ENCODE measurements around the gene ABCA4.

ABCA4 gene

DNA sequence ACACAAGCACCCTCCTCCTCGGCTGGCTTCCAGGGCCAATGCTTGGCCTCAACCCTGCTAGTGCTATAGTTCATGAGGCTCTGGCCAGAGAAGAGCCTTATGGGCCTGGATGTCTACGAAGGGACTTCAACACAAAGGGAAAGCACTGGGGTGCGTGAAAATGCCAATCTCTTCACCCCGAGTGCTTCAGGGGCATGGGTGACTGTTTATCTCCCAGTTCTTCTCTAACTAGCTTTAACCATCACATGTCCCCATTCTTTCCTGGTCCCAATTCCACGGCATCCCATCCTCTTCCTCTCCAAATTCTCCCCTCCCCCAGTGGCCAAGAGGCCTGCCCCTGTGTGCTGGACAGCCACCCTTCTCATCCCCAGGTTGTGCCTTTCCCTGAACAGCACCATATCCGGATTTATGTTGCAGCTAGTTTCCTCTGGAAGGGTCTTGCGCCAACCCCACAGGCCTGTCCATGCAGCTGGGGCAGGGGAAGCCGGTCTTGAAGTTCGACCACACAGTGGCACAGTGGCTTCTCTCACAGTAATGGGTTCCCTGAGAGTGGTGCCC is 16.7 kb downstream of the ABCA4 start:
- no peak for DNase-seq

DNA sequence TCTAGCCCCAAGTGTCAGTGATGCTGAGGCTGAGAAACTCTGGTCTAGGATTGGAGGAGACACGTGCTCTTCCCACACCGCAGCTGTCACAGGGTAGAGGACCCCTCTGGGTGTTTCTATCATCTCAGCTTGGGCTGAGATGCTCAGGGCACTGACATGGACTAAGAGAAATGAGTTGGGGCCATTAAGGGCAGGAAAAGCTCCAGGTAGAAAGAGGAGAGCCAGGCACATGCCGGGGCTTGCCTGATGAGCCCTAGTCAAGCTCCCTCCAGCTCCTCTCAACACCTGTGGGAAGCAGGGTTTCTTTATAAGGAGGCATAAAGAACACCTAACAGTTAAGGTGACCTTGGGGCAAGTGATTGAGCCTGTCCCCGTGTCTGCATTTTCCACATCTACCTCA is 17.3 kb downstream of the ABCA4 start:
- DNase-seq: no peak

DNA sequence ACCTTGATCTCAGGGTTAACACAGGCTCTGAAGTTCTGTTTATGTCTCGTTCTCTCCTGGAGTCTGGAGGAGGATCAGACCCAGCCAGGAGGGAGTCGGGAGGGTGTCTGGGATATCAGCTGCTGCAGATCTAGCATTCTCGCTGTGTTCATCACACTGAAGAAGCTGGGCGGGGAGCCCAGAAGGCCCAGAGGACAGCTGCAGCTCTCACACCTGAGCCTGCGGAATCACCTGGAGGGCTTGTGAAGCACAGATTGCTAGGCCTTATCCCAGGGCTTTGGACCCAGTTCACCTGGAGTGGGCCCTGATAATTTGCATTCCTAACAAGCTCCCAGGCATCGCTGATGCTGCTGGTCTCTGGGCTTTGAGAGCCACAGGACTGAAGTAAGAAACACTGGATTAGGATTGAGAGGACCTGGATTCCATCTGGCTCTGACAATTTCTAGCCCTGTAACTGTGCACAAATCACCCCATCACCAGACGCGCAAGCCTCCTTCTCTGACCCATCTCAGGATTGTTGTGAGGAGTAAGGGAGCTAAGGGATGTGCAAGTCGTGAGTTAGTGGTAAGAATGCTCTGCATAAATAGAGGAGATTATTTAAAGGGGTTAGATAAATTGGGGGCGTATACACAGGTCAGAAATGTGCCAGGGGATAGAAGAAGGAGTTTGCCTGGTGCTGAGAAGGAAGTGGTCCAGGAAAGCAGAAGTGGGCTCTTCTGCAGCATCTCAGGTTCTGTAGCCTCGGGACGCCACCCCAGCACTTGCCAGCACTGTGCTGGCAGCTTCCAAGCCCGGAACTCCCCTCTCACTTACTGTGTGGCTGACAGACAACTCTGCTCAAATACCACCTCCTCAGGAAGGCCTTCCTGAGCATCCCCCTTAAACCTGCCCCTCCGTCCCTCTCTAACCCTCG is 19.1 kb downstream of the ABCA4 start:
- no peak for DNase-seq

DNA sequence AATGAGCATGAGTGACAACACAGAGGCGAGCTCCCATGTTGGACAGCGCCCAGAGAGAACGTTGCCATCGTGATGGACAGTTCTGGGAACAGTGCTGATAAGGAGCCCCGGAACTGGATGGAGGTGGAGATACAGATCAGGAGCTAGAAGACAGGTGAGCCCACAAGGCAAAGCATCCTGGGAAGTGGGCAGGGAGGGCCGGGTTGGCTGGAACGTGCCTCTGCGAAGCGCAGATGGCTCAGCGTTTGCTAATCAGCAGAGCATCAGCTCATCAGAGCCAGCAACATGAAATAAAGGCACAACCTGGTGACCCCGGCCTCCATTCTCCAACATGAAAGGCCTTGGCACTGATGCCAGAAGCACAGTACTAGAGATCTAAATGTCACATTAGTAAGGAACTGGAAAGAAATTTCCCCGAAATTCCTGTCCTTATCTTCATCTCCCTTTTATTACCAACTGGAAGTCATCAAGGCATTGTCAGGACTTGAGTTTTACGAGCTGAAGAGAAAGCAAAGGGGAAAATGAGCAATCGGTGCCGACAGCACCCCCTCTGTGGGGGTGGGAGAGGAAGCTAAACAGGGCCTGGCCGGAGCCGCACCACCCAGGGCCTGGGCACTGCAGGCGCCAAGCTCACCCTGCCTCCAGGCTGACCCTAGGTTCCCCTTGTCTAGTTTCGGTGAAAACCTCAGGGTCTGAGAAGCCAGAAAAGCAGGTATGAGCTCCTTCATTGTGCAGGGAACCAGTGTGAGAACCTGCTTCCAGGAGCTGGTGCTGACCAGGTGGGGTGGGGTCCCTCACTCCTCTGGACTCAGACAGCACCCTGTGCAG is 19.9 kb downstream of the ABCA4 start:
- DNase-seq: no peak

DNA sequence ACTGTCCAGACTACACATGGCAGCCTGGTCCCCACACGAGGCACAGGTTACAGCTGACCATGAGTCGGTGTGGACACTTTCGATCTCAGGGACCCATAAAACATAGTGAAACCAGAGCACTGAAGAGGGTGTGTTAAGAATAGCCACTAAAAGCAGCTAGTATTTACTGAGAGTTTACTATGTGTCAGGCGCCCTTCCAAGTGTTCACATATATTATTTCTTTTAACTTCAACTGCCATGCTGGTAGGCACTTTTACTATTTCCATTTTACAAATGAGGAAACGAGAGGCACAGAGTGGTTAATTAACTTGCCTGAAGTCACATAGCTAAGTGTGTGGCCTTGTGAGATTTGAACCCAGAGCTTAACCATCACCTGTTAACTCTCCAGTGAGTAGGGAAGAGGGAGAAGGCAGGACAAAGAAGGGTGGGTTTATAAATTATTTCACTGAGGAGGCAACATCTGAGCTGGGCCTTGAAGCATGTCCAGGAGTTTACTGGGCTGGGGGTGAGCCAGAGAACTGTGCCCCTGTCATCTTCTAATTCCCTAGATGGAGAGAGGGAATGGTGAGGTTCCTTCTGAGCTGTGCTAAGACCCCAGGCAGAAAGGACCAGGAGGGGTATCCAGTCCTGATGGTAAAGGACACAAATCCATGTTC is 20.7 kb downstream of the ABCA4 start:
- DNase-seq: no peak

DNA sequence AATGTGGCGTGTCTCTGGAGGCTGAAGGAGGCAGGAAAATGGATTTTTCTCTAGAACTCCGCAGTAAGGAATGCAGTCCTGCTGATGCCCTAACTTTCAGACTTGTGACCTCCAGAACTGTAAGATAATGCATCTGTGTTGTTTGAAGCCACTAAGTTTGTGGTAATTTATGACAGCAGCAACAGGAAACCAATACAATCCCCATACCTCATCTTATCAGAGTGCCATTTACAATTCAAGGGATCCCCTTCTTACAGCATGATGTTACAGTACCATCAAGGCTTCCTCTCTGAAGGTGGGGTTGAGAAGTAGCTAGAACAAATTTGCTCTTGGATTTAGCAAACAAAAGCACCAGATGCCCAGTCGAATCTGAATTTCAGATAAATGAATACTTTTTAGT is 21.6 kb downstream of the ABCA4 start:
- no peak for DNase-seq

DNA sequence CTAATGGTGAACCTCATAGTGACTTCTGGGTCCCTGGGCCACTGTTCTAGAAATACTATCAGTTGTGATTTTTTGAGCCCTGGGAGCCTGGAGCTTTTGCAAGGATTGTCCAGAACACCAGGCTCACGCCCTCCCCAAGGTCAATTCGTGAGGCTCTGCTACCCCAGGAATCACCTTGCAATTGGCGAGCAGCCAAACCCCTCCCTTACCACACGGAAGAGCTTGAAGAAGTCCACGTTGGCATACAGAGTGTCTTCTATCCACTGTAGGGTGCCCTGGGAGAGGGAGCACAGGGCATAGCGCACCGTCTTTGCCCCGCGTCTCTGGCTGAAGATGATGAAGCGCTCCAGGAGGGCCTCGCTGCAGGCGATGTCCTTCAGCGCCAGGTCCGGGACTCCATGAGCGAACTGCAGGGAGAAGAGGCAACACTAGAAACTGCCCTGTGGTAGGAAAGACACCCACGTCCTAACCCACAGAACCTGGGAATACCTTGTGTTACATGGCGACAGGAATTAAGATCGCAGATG is 22.3 kb downstream of the ABCA4 start:
- DNase-seq: no peak

DNA sequence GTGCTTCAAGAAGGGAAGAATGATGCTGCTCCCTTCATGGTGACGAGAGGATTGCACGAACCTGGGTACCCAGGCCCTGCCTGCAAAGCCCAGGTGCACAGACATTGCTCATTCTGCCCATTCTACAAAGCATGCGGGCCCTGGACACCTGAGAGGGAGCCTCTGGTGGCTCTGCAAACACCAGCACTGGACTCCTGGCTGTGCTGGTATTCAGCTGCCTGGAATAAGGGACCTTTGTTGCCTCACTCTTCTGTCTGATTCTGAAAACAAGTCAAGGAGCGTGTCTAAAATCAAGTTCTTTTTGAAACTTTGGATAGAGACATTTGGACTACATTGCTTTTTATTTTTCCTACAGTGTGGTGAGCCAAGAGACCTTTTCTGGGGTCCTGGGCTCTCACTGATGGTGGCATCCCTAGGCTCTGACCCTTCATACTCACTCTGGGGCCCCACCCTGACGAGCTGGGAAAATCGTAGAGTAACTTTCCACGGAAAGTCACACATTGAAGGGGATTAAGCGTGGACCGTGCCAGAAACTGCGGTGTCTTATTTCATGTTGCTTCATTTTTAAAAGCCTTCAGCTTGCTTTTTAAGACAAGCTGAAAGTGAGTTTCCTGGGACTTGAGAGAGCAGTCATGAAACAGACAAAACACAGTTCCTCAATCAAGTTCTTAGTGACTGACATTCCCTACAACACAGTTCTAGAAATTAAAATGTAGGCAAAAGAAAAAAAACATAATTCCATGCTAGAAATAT is 24.0 kb downstream of the ABCA4 start:
- DNase-seq: no peak

DNA sequence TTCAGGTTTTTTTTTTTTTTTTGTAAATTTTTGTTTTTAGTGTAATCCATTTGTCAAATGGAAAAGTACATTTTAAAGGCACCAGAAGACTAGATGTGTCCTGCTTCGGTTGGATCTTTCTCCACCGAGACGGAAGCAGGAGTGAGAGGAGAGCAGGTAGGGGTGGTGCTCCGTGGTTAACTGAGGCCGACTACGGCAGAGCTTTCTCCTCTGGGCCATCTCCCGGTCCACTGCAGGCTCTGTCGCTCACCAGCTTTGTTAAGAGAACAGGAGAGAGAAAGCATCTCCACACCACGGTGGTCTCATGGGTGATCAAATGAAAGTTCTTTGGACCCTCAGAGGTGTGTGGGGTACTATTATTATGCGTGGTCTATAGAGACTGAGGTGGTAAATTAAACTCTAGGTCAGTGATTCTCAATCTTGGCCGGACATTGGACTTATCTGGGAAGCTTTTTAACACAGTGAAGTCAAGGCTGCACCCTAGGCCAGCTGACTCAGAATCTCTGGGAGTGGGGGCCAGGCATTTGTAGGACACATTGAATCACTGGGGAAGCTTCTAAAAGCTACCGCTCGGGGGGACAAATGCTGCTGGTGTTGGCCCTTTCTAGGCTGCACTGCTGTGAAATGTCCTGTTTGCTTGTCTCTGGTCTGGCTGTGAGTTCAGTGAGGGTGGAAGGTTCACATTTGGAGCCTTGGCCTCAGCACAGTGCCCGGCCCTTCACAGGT is 25.0 kb downstream of the ABCA4 start:
- no peak for DNase-seq

DNA sequence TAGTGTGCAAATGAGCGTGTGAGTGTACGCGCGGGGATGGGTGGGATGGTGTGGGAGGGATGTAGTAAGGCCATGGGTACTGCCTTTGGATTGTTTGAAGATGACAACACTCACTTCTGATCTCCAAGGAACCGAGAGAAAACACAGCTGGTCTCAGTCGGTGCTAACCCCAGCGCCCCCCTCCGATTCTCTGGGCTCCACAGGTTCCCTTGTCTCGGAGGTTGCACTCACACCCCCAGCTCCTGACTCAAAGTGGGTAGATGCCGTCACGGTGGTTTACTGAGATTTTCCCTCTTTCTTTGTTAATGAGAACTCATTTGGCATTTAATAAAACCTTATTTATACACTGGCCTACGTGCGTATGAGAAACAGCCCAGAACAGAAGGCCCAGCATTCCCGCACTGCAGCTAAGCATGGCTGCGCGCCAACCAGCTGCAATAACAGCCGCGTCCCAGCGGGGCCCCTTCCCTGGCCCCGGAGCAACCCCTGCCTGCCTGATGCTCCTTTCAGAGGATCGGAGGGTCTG is 25.8 kb downstream of the ABCA4 start:
- DNase-seq: no peak

DNA sequence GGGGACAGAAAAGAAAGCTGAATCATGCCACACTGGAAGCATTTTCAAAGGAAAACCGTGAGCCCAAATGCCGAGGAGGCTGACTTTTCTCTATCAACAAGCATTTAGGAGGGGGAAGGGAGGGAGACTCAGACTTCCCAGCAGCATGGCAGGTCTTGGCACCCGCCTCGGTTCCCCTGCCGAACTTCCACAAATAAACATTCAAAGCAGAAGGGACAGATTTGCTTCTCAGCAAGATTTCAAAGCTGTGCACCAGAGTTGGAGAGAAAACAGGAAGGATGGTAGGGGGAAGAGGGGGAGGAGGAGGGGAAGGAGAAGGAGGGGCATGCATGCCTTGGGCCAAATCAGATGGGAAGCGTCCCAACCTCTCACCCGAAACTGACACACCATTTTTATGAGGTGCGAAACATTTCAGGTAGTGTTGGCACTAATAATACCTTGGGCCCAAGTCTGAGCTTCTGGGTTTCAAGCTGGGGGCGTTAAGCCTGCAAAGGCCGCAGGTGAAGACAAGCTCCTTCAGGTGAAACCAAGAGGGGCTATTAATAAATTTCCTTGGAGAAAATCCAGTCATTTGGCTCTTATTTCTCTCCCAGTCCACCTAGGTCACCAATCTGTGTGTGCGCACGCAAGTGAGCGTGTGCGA is 26.4 kb downstream of the ABCA4 start:
- DNase-seq: no peak

DNA sequence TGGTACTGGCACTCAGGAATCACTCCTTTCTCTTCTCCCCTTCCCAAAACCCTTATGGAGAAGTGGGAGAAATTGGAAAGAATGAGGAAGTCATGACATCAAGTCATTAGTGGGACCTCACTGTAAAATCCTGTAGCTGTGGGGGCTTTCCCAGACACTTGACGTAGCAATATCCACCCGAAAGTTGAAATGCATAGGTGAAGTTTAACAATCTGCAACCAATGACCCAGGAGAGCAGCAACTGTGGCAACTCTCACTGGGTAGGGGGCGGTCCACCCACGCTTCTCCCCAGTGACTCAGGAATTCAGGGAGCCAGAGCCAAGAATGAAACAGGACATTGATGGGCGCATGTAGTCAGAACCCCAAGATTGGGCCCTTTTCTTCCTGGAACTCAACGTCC is 27.0 kb downstream of the ABCA4 start:
- DNase-seq: no peak

DNA sequence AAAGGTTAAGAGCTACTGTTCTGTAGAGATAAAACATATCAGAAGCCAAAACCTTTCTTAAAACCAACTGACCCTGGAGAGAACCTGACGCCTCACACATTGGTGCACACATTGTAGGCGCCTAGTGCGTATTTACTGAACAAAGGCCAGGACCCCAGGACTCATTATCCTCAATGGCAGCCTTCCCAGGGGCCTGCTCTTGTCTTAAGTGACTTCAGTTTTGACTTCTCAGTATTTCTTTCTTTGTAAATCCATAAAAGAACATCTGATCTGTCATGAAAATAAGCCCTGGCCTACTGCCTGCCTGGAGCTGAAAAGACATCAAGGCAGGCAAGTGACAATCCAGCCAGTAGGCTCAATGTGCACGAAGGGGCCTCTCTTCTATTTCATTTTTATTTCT is 27.6 kb downstream of the ABCA4 start:
- DNase-seq: no peak

DNA sequence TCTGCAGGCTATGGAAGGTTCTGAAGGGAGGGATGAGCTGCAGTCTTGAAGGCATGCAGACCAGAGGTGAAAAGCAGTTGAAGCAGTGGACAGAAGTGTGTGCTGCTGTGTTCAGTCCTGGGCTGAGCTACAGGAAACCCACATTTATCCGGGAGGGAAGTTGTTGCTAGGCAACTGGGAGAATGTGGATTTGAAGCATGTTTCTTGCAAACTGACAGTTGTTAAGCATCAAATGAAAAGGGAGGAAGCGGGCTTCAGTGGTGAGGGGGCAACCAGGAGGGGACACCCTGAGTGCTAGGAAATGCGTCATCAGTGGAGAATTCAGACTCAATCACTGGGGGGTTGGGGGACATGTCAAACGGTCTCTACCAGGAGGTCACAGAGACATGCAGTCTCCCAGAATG is 28.7 kb downstream of the ABCA4 start:
- DNase-seq: no peak

DNA sequence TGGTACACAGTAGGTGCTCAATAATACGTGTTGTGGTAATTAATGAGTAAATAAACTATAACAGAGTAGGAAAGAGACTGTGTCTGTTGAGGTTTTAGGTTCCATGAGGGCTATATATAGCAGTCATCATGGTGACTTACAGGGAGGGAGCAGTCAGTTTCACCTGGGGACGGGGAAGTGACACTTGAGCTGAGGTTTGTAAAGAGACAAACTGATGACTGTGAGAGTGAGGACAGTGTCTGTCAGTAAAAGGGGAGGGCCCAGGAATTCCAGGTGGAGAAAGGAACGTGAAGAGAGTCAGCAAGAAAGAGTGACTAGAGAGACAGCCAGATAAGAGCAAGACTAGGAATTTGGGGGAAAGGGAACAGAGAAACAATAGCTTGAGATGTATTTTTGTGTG is 30.2 kb downstream of the ABCA4 start:
- DNase-seq: no peak

DNA sequence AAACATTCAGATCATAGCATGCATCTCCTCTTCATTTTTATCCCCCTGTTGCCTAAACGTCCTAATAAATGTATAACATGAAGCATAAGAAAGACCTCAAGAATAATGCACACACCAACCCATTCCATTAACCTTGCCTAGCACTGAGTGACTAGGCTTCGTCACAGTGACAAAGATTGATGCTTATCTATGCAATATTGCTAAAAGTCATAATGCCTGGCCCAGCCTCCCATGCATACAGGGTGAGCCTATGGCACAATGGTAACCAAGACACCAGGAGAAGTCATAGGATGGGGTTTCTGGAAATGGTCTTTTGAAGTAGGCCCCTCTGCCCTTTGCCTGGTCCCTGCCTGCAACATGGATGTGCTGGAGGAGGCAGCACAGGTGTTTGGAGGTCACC is 33.8 kb downstream of the ABCA4 start:
- no peak for DNase-seq

DNA sequence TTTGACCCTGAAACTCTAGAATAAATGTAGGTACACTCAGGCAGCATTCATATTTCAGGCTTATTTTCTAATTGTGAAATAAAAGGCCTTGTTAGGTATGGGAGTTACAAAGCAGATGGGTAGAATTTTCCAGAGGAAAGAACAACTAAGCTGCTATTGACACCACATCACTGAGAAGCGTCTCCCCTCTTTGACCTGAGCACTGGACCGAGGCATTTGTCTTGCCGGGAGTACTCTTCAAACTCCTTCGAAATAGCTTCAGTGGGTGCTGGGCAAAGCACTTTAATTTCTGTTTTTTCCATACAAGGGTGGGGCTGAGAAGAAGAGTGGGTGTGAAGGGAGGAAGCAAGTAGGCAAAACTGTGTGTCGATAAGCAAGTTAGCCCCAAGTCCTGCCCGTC is 36.4 kb downstream of the ABCA4 start:
- DNase-seq: no peak

DNA sequence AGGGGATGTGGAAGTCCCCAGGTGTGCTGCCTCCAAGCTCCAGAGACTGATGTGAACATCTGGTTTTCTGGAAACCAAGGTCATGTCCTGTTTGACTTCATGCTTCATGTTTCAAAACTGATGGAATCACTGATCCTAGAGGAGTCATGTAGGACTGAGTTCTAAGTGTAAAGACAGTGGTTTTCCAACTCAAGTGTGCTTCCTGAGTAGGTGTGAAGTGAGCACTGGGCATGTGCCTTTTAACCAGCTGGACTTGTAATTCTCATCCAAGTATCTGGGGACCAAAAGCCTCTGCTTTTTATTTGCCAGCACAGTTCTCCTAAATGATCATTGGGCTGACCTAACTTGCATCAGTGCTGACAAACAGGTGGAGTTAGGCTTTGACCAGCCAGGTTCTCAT is 36.9 kb downstream of the ABCA4 start:
- no peak for DNase-seq

DNA sequence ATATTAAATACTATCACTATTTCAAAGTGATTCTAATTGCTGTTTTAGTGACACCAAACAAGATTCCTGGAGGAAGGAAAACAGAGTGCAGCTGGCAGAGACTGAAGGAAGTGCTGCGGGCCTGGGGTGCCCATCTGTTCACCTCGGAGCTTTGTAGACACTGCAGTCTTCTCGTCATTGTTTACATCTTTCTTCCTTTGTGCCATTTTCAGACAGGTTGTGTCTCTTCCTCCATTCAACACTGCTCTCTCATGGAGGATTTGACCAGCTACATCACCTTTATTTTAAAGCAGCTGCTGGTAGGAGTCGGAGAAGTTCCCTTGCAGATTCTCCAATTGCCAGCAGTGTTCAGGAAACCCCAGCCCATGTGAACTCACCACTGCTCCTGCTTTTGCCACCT is 37.3 kb downstream of the ABCA4 start:
- DNase-seq: no peak

DNA sequence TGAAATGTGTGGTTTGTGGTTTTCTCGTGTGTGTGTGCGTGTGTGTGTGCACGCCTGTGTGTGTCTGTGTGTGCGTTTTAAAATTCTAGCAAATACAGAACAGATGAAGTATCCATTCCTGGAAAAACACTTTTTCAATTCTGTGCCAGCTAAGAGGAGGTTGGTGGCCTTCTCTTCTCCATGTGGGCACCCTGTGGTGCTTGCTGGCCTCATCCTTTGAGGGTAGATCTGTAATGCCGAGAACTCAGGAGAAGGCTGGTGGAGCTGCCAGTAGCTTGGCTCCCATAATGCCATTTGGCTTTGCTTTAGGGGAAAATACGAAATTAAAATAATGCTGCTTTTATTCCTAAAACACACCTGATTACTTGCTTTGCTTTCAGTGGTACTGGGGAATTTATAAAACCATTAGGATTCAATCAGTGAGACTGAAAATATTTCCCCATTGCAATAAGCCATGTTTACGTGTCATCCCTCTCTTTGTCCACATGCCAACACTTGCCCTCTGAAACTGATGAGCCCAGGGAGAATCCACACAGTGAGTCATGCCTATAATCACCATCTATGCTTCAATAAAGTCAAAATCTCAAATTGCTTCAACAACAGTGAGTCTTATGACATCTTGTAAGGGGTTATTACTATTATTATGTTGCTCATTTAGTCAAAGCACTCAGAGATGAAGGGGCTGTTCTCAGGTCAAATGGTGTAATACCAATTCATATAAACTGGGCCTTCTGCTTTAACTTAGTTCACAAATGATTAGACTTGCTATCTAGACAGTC is 39.2 kb downstream of the ABCA4 start:
- DNase-seq: no peak
